ENCODE data around the gene FMNL1.
A peak's percentile ranks its signal among the peaks of the same experiment; 100 is the strongest.

Gene FMNL1

DNA sequence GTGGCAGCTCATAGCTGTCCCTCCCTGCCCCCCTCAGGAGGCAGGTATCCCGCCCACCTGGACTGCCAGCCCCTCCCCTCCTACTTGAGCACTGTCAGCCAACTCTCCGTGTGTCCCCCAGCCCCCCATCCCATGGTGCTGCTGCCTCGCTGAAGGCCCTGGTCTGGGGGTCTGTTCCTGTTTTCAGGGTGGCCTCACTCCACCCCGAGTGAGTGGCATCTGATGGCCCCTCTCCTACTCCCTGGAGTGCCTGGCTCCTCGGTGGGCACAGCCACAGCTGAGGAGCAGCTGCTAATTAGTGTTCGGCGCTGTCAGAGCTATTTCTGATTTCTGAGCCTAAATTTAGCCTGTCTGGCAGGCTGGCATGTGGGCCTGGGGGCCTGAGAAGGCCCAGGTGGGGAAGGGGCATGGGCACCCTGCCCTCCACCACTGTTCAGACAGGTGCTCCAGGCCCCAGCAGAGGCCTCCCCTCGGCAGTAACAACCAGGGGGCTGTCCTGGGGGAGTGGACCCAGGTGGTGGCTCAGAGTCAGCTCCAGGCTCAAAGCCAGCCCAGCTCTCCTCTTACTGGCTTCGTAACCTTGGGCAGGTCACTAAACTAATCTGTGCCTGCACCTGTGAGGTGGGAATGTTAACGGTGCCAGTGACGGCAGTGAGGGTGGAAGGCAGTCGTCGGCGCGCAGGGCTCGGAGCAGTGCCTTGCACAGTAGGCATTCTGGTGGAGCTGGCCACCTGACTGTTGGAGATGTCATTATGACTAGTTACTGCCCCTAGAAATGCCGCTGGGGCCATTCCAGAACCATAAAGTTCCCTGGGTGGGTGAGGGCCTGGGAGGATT, 6.5 kb downstream of the FMNL1 start:
- TF ChIP-seq, protein P1, sequence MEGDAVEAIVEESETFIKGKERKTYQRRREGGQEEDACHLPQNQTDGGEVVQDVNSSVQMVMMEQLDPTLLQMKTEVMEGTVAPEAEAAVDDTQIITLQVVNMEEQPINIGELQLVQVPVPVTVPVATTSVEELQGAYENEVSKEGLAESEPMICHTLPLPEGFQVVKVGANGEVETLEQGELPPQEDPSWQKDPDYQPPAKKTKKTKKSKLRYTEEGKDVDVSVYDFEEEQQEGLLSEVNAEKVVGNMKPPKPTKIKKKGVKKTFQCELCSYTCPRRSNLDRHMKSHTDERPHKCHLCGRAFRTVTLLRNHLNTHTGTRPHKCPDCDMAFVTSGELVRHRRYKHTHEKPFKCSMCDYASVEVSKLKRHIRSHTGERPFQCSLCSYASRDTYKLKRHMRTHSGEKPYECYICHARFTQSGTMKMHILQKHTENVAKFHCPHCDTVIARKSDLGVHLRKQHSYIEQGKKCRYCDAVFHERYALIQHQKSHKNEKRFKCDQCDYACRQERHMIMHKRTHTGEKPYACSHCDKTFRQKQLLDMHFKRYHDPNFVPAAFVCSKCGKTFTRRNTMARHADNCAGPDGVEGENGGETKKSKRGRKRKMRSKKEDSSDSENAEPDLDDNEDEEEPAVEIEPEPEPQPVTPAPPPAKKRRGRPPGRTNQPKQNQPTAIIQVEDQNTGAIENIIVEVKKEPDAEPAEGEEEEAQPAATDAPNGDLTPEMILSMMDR (conservative IDR thresholded peaks at IDR 0.05) = no peak
- H3K27ac ChIP-seq = no peak overlapping the region

DNA sequence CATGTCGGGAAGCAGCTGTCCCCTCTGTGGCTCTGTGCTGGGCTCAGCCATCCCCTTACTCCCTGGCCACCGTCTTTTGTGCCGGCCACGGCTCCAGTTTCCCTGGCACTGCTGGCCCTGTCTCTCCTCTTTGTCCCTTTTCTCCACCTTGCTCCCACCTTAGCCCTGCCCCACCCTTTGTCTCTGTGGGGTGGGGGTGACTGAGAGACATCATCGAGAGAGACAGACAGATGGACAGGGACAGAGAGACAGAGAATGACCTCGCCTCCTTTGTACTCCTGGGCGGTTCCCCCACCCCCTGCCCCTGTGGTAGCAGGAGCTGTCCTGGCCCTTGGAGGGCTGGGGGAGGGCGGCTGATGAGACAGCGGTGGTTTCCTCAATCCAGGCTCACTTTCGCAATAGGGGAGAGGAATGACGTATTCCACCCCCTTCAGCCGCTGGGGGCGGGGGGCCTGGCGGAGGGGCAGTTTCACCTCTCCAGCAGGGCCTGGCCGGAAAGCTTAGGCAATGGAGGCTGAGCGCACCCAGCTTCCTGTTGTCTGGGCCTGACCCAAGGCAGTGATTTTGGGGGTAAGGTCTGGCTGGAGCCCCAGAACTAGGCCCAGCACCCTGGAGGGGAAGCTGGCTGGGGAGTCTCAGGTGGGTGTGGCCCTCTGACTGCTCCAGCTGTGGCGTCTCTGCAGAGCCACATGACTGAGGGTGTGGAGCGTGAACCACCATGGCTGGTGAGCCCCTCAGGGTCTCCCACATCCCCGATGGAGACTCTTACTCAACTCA, 7.3 kb downstream of the FMNL1 start:
- H3K27ac ChIP-seq = no peak overlapping the region
- TF ChIP-seq, protein P1 (conservative IDR thresholded peaks at IDR 0.05) = no peak

DNA sequence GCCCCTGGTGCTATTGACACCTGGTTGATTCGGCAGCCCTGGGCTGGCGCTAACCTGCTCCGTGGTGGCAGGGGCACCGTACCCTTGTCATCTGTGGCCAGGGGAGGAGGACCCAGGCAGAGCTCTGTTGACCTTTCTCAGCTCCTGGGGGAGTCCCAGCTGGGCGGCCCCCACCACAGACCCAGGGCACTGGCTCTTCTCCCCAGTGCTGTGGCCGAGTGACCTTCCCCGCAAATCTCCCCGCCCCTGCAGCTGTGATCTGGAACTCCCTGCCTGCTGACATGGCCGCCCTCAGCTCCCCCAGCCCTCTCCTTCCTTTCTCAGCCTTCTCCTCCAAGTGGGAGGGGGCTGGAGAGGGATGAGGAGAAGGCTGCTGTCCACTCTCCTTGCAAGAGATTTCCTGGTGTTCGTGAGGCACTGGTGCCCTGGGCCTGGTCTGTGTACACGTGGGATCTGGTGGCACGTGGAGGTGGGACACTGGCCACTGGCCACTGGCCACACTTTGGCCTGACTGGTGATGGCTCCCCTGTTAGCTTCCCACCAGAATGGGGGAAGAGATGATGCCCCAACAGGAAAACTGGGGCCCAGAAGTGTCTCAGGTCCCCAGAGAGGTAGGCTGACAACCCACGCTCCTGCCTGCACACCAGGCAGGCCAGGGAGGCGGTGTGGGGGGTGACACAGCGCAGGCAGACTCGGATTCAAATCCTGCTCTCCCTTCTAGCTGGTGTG, 8.2 kb downstream of the FMNL1 start:
- TF ChIP-seq, protein P1 (conservative IDR thresholded peaks at IDR 0.05) = no peak
- no peak overlapping the region for H3K27ac ChIP-seq

DNA sequence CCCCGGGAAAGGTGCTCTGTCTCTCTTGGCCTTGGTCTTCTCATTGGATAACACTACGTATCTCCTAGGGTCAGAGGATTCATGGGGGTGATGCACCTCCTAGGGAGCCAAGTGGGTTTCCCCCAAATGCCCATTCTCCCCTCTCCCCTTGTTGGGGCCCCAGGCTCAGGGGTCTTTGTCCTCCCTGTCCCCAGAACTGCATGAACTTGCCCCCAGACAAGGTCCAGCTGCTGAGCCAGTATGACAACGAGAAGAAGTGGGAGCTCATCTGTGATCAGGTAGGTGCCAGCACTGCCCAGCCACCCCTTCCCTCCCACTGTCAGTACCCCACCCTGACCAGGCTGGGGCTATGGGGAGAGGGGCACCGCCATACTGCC, 8.7 kb downstream of the FMNL1 start:
- TF ChIP-seq, protein P1 (conservative IDR thresholded peaks at IDR 0.05) = no peak
- H3K27ac ChIP-seq = no peak overlapping the region

DNA sequence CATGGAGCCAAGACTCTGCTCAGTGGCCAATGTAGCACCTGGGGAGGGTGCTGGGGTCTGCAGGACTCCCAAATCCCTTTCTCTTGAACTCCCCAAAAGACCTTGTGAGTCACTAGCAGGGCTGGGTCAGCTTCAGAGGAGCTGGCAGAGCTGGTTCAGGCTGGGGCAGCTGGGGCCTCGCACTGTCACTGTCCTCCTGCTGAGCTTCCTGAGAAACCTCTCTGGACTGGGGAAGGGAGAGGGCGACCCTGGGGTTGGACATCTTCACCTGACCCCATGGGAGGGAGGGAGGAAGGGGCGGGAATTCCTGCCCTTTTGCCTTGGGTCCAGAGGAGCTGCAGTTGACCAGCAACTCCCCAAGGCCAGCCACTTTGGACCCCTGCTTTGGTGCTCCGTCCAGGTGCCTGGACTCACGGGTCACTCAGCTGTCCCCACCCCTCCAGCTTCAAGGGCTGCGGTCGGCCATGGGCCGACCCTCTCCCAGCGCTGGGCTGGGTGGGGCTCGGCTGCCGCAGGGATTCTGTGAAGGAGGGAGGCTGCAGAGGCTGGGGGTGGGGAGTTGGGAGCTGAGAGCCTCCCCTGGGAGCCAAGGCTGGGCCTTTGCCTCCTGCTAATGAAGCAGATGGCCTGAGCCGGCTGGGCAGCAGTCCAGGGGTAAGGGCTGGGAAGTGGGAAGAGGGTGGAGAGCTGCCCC, 9.2 kb downstream of the FMNL1 start:
- H3K27ac ChIP-seq = no peak overlapping the region
- TF ChIP-seq, protein P1 (conservative IDR thresholded peaks at IDR 0.05) = no peak

DNA sequence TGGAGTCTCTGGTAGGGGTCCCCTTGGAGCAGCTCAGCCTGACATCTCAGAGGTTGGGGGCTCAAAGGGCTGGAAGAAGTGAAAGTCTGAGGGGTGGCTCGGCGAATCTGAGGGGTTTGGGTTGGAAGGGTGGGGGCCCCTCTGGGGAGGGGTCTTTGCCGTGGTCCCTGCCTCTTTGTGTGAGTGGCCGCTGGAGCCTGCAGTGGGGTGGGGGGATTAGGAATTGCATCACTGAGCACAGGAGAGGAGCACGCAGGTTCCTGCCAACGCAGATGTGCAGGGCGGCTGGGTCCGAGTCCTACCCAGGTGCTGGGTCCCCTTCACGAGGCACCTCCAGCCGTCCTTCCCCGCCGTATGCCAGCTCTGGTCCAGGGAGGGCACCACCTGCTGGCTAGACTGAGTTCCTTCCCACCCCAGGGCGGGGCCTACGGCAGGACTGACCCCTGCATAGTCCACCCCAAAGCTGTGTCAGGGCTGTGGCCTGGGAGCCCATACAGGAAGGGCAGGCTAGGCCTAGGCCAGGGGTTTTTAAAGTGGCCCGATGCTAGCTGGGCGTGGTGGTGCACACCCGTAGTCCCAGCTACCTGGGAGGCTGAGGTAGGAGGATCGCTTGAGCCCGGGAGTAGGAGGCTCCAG, 9.9 kb downstream of the FMNL1 start:
- no peak overlapping the region for H3K27ac ChIP-seq
- TF ChIP-seq, protein P1 (conservative IDR thresholded peaks at IDR 0.05) = peak; percentile 49; the same call in 1 of the 2 replicates
